CD14-positive monocyte (primary cell): Measurements from ENCODE around the gene ST7. TPM values are rescaled to one million over a fixed set of nuclear protein-coding genes. Genes with fewer than 3 reads are reported as not detected.

ENCODE experiments used
- DNase-seq, 3 donors: peaks; one replicate each; pipeline ENCODE4 v3.0.0-alpha.2; 2011 to 2022
- H2AFZ ChIP-seq: 2 replicates; pipeline ENCODE4 v1.6.0; 2012; ENCODE audit warnings: mild to moderate bottlenecking, low read depth, low read length, inconsistent platforms; ENCODE audit not compliant: insufficient read depth, poor library complexity, severe bottlenecking
- H3K27ac ChIP-seq, 2 donors: 1 replicate in 1 of 2; 2 replicates in 1 of 2; pipeline ENCODE4 v1.5.1; 2012 to 2013; ENCODE audit warnings: low read length in 2 of 2, control low read depth in 1 of 2, inconsistent platforms in 1 of 2, low read depth in 1 of 2, mild to moderate bottlenecking in 1 of 2
- H3K27me3 ChIP-seq, 2 donors: one replicate each; pipeline versions ENCODE4 v1.6.0 to v1.6.1; 2011 to 2013; ENCODE audit warnings: low read length in 2 of 2; ENCODE audit not compliant: control insufficient read depth in 2 of 2, insufficient read depth in 2 of 2
- H3K36me3 ChIP-seq, 2 donors: replicated peaks in 1 of 2; 1 replicate in 1 of 2; 2 replicates in 1 of 2; pipeline versions ENCODE4 v1.5.1 to v1.6.1; 2012 to 2013; ENCODE audit warnings: low read length in 2 of 2, control low read depth in 1 of 2, inconsistent platforms in 1 of 2, mild to moderate bottlenecking in 1 of 2; ENCODE audit not compliant: insufficient read depth in 2 of 2, control insufficient read depth in 1 of 2
- H3K4me1 ChIP-seq, 2 donors: 1 replicate in 1 of 2; 2 replicates in 1 of 2; pipeline versions ENCODE4 v1.5.1 to v1.6.1; 2012 to 2013; ENCODE audit warnings: low read length in 2 of 2, control low read depth in 1 of 2, inconsistent platforms in 1 of 2, mild to moderate bottlenecking in 1 of 2, moderate library complexity in 1 of 2; ENCODE audit not compliant: insufficient read depth in 2 of 2, control insufficient read depth in 1 of 2
- H3K4me2 ChIP-seq: replicated peaks from 2 replicates; pipeline ENCODE3; 2012; ENCODE audit warnings: low read length, moderate library complexity, mild to moderate bottlenecking; ENCODE audit not compliant: poor library complexity, severe bottlenecking; ENCODE audit errors: extremely low read depth
- H3K4me3 ChIP-seq, 3 experiments: fragments of 200-600 bp in 1 of 3; sonication (generic) in 1 of 3; replicated peaks in 1 of 3; 1 replicate in 2 of 3; 2 replicates in 1 of 3; pipeline ENCODE4 v1.5.1; 2011 to 2013; ENCODE audit warnings: low read length in 3 of 3, mild to moderate bottlenecking in 3 of 3, control low read depth in 2 of 3, low read depth in 2 of 3, inconsistent platforms in 1 of 3, moderate library complexity in 1 of 3
- H3K79me2 ChIP-seq: 2 replicates; pipeline ENCODE4 v1.6.0; 2012; ENCODE audit warnings: mild to moderate bottlenecking, control low read depth, inconsistent platforms, low read length, moderate library complexity; ENCODE audit not compliant: insufficient read depth
- H3K9ac ChIP-seq: 2 replicates; pipeline ENCODE4 v1.6.0; 2017; ENCODE audit warnings: low read length, mild to moderate bottlenecking; ENCODE audit not compliant: insufficient read depth, poor library complexity, severe bottlenecking
- H3K9me3 ChIP-seq, 2 donors: replicated peaks in 1 of 2; 1 replicate in 1 of 2; 2 replicates in 1 of 2; pipeline versions ENCODE4 v1.5.1 to v1.6.1; 2012 to 2013; ENCODE audit warnings: low read length in 2 of 2, control low read depth in 1 of 2; ENCODE audit not compliant: control insufficient read depth in 1 of 2, insufficient read depth in 1 of 2
- H4K20me1 ChIP-seq: 2 replicates; pipeline ENCODE4 v1.6.0; 2012; ENCODE audit warnings: mild to moderate bottlenecking, low read length, control low read depth, moderate library complexity; ENCODE audit not compliant: insufficient read depth
- H3K27ac Mint-ChIP-seq, 7 donors: one replicate each; pipeline ENCODE4 v1.8.0; 2020; ENCODE audit warnings: mild to moderate bottlenecking in 7 of 7, mixed read lengths in 7 of 7, moderate library complexity in 6 of 7, inconsistent platforms in 2 of 7
- H3K27me3 Mint-ChIP-seq, 3 donors: one replicate each; pipeline ENCODE4 v1.8.0; 2021 to 2022; ENCODE audit warnings: low read depth in 3 of 3, mild to moderate bottlenecking in 3 of 3, mixed read lengths in 3 of 3, moderate library complexity in 3 of 3, inconsistent platforms in 1 of 3
- H3K36me3 Mint-ChIP-seq, 2 donors: one replicate each; pipeline ENCODE4 v1.8.0; 2020; ENCODE audit warnings: mixed read lengths in 2 of 2, inconsistent platforms in 1 of 2, mild to moderate bottlenecking in 1 of 2
- H3K4me1 Mint-ChIP-seq: one replicate; pipeline ENCODE4 v1.8.0; 2020; ENCODE audit warnings: mild to moderate bottlenecking, mixed read lengths
- H3K4me3 Mint-ChIP-seq, 2 donors: one replicate each; pipeline ENCODE4 v1.8.0; 2020; ENCODE audit warnings: mild to moderate bottlenecking in 2 of 2, mixed read lengths in 2 of 2, moderate library complexity in 1 of 2
- H3K9me3 Mint-ChIP-seq, 7 donors: one replicate each; pipeline ENCODE4 v1.8.0; 2020 to 2022; ENCODE audit warnings: mixed read lengths in 7 of 7, mild to moderate bottlenecking in 6 of 7, moderate library complexity in 6 of 7, inconsistent platforms in 2 of 7
- WGBS: methylation state at CpG from one replicate; pipeline ENCODE4 v1.1.5; 2013; ENCODE audit warnings: missing lambda C conversion rate; ENCODE audit not compliant: insufficient coverage; 5-methylcytosine and 5-hydroxymethylcytosine counted together
- intact Hi-C, 2 donors: fragments of 100-400 bp; cut with micrococcal nuclease; formaldehyde crosslinking; loops; one replicate each; pipeline versions ENCODE4 v1.15.0 to v1.15.1; 2023
- polyA plus RNA-seq, 3 donors: library from polyadenylated mRNA; depleted of rRNA in 1 of 3; unstranded in 2 of 3; stranded (reverse) in 1 of 3; fragments of 300-500 nt in 2 of 3; fragments of >200 nt in 1 of 3; fragmentation: Illumina TruSeq in 2 of 3; gene quantifications; 1 replicate in 2 of 3; 2 replicates in 1 of 3; pipeline ENCODE4 v1.2.3, GENCODE V29; 2012 to 2021
- TF ChIP-seq, protein P1 (sequence below): fragments of 200-600 bp; IDR thresholded peaks from one replicate; pipeline ENCODE4 v1.8.0; 2022; ENCODE audit warnings: antibody characterized with exemption, mild to moderate bottlenecking

ST7 gene
- polyA plus RNA-seq, 3 donors, result 3.6 to 5.5 (median 4.1) TPM

- no peak overlapping the region for H3K27ac Mint-ChIP-seq
- H3K27me3 ChIP-seq, result no peaks in the 10 kb centered on the region
- H3K9ac ChIP-seq, result no peak overlapping the region
- H3K79me2 ChIP-seq, result no peaks in the 10 kb centered on the region
- TF ChIP-seq, protein P1, sequence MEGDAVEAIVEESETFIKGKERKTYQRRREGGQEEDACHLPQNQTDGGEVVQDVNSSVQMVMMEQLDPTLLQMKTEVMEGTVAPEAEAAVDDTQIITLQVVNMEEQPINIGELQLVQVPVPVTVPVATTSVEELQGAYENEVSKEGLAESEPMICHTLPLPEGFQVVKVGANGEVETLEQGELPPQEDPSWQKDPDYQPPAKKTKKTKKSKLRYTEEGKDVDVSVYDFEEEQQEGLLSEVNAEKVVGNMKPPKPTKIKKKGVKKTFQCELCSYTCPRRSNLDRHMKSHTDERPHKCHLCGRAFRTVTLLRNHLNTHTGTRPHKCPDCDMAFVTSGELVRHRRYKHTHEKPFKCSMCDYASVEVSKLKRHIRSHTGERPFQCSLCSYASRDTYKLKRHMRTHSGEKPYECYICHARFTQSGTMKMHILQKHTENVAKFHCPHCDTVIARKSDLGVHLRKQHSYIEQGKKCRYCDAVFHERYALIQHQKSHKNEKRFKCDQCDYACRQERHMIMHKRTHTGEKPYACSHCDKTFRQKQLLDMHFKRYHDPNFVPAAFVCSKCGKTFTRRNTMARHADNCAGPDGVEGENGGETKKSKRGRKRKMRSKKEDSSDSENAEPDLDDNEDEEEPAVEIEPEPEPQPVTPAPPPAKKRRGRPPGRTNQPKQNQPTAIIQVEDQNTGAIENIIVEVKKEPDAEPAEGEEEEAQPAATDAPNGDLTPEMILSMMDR, result no peak
- no peaks in the 10 kb centered on the region for H3K9me3 ChIP-seq
- no peaks in the 10 kb centered on the region for H3K36me3 ChIP-seq
- peaks cover 8% of the 10 kb centered on the region for H3K4me1 Mint-ChIP-seq
- no peak overlapping the region for H3K4me3 Mint-ChIP-seq
- peaks cover 7 to 9% of the 10 kb centered on the region in 2 donors for H3K4me1 ChIP-seq
- H3K36me3 Mint-ChIP-seq, result no peaks in the 10 kb centered on the region
- H4K20me1 ChIP-seq, result no peaks in the 10 kb centered on the region
- intact Hi-C loops, result no loop called here
- H3K4me3 ChIP-seq, result no peak overlapping the region
- peaks cover 0 to 4% (median 1%) of the 10 kb centered on the region in 3 donors for H3K27me3 Mint-ChIP-seq
- H3K27ac ChIP-seq, result no peak overlapping the region
- H2AFZ ChIP-seq, result no peak overlapping the region
- no peak for DNase-seq
- H3K4me2 ChIP-seq, result no peak overlapping the region
- H3K9me3 Mint-ChIP-seq, result no peaks in the 10 kb centered on the region
Measured at GRCh38 chr7:117096942-117097341, 143.6 kb downstream of the ST7 start.

DNA sequence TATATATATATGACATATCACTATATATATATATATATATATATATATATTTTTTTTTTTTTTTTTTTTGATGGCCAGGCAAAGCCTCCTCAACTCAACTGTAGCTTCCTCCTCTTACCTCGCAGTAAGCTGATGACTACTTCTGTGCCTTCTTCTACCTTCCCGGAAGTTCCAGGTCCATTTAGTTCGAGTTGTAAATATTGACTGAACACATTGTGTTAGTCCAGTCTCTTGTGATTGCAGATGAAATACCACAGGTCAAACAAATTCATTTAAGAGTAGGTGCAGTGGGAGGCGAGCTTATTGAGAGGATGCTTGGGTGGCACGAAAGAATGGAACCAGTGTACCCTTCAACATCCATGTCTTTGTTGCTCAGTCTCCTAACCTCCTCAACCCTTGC lies 144.6 kb downstream of the ST7 start:
- DNase-seq, result no peak
- H3K4me3 Mint-ChIP-seq, result no peak overlapping the region

More for the DNA sequence above, 144.6 kb downstream of the ST7 start:
- Histone ChIP-seq H3K9ac (no peak overlapping the region), H3K4me1 (peaks cover 0 to under 1% of the 10 kb centered on the region in 2 donors), H3K9me3 (no peaks in the 10 kb centered on the region), H3K36me3 (no peaks in the 10 kb centered on the region), H2AFZ (no peak overlapping the region), H3K79me2 (no peaks in the 10 kb centered on the region), H3K4me3 (no peak overlapping the region), H3K27me3 (no peaks in the 10 kb centered on the region), H3K4me2 (no peak overlapping the region), H3K27ac (no peak overlapping the region), H4K20me1 (no peaks in the 10 kb centered on the region)
- no peaks in the 10 kb centered on the region for H3K9me3 Mint-ChIP-seq
- no peaks in the 10 kb centered on the region for H3K4me1 Mint-ChIP-seq
- no CpG with 5 or more reads among the region's 5 CpGs for WGBS
- peaks cover 0 to 3% of the 10 kb centered on the region in 2 donors for H3K36me3 Mint-ChIP-seq
- intact Hi-C loops, result no loop called here
- H3K27ac Mint-ChIP-seq, result no peak overlapping the region
- peaks cover 0 to 4% (median 1%) of the 10 kb centered on the region in 3 donors for H3K27me3 Mint-ChIP-seq
- TF ChIP-seq, protein P1, result no peak
